SU-DHL-6 (cell line): Measurements from ENCODE around the gene WWOX.

Experiments used
- H2AFZ ChIP-seq: fragments of 200-600 bp; sonication (generic); 2 replicates; pipeline ENCODE4 v1.6.1; 2014; ENCODE audit warnings: low read depth, mild to moderate bottlenecking, moderate library complexity, mixed read lengths, antibody characterized with exemption, low read length; ENCODE audit not compliant: severe bottlenecking
- H3F3A ChIP-seq: fragments of 200-600 bp; shearing (Covaris generic); 2 replicates; pipeline ENCODE4 v1.6.0; 2016; ENCODE audit warnings: antibody characterized with exemption, mild to moderate bottlenecking; ENCODE audit not compliant: insufficient read depth
- H3K27ac ChIP-seq: fragments of 200-600 bp; sonication (generic); 2 replicates; pipeline ENCODE4 v1.5.1; 2016; ENCODE audit warnings: low read depth, mild to moderate bottlenecking, low read length, moderate library complexity, mixed read lengths
- H3K27me3 ChIP-seq: fragments of 200-600 bp; sonication (generic), shearing (Covaris generic); 2 replicates; pipeline ENCODE4 v1.6.0; 2014; ENCODE audit warnings: mild to moderate bottlenecking, low read length
- H3K36me3 ChIP-seq: fragments of 200-600 bp; sonication (generic); 2 replicates; pipeline ENCODE4 v1.6.1; 2014; ENCODE audit warnings: mild to moderate bottlenecking, low read length, mixed read lengths
- H3K4me2 ChIP-seq: fragments of 300-600, 200-600 bp; shearing (Covaris generic), sonication (generic); 2 replicates; pipeline ENCODE4 v1.6.0; 2014; ENCODE audit warnings: low read length, low read depth, mild to moderate bottlenecking; ENCODE audit not compliant: poor library complexity, severe bottlenecking
- H3K4me3 ChIP-seq: fragments of 200-600 bp; sonication (generic); 2 replicates; pipeline ENCODE4 v1.5.1; 2014; ENCODE audit warnings: antibody characterized with exemption, low read length, mild to moderate bottlenecking, mixed read lengths; ENCODE audit not compliant: insufficient read depth, poor library complexity, severe bottlenecking
- H3K79me2 ChIP-seq: fragments of 200-600 bp; sonication (generic); 2 replicates; pipeline ENCODE4 v1.6.1; 2014; ENCODE audit warnings: mild to moderate bottlenecking, low read length, moderate library complexity; ENCODE audit not compliant: insufficient read depth
- H3K9ac ChIP-seq: fragments of 200-600 bp; sonication (generic); 2 replicates; pipeline ENCODE4 v1.7.0; 2014; ENCODE audit warnings: mild to moderate bottlenecking, low read length
- H3K9me2 ChIP-seq: fragments of 200-600 bp; sonication (generic); replicated peaks from 2 replicates; pipeline ENCODE4 v1.6.1; 2014; ENCODE audit warnings: low read length; ENCODE audit not compliant: insufficient read depth
- H3K9me3 ChIP-seq: fragments of 200-600 bp; sonication (generic); 2 replicates; pipeline ENCODE4 v1.6.1; 2014; ENCODE audit warnings: low read length, mixed read lengths; ENCODE audit not compliant: insufficient read depth
- H4K20me1 ChIP-seq: fragments of 200-600 bp; sonication (generic); 2 replicates; pipeline ENCODE4 v1.6.1; 2014; ENCODE audit warnings: low read depth, mild to moderate bottlenecking, antibody characterized with exemption, low read length, moderate library complexity, mixed read lengths
- EZH2phosphoT487 ChIP-seq: fragments of 200-600 bp; sonication (generic), shearing (Covaris generic); conservative IDR thresholded peaks from 2 replicates; pipeline ENCODE4 v1.6.1; 2018; ENCODE audit warnings: mild to moderate bottlenecking, antibody characterized with exemption, low read length, moderate library complexity, mixed read lengths
- TF ChIP-seq, protein P1 (sequence below): fragments of 200-600 bp; sonication (generic); IDR thresholded peaks from one replicate; pipeline ENCODE4 v1.5.1; 2017; ENCODE audit warnings: antibody characterized with exemption, mild to moderate bottlenecking, low read length, moderate library complexity; ENCODE audit not compliant: insufficient read depth, poor library complexity, severe bottlenecking

The WWOX gene

DNA sequence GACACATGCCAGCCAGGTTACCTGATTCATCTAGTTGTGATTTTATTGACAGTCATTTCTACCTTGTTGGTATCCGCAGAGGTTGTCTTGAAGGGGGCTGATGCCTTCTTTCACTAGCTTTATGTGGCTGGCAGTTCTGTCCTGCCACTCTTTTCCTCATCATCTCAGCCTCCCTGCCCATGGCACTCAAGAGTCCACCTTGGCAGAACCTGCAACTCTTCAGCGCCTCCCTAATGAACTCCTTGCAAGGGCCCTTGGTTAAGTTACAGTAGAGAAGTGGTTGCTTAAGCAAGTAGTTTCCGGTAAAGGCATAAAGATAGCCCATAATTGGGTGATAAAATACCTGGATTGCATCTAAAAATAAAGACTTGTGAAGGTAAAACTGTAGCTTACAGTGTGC is 489.9 kb downstream of the WWOX start:
- H3F3A ChIP-seq = no peaks in the 10 kb centered on the region
- no peaks in the 10 kb centered on the region for H3K79me2 ChIP-seq
- no peaks in the 10 kb centered on the region for H3K9me3 ChIP-seq
- H3K9me2 ChIP-seq = no peaks in the 10 kb centered on the region
- H3K27me3 ChIP-seq = no peaks in the 10 kb centered on the region
- H3K27ac ChIP-seq = no peak overlapping the region
- H3K4me2 ChIP-seq = no peak overlapping the region
- H2AFZ ChIP-seq = no peak overlapping the region
- no peaks in the 10 kb centered on the region for H3K36me3 ChIP-seq
- no peaks in the 10 kb centered on the region for H4K20me1 ChIP-seq
- TF ChIP-seq, protein P1, sequence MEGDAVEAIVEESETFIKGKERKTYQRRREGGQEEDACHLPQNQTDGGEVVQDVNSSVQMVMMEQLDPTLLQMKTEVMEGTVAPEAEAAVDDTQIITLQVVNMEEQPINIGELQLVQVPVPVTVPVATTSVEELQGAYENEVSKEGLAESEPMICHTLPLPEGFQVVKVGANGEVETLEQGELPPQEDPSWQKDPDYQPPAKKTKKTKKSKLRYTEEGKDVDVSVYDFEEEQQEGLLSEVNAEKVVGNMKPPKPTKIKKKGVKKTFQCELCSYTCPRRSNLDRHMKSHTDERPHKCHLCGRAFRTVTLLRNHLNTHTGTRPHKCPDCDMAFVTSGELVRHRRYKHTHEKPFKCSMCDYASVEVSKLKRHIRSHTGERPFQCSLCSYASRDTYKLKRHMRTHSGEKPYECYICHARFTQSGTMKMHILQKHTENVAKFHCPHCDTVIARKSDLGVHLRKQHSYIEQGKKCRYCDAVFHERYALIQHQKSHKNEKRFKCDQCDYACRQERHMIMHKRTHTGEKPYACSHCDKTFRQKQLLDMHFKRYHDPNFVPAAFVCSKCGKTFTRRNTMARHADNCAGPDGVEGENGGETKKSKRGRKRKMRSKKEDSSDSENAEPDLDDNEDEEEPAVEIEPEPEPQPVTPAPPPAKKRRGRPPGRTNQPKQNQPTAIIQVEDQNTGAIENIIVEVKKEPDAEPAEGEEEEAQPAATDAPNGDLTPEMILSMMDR = no peak
- no peak for TF ChIP-seq EZH2phosphoT487
- no peak overlapping the region for H3K4me3 ChIP-seq
- H3K9ac ChIP-seq = no peak overlapping the region

DNA sequence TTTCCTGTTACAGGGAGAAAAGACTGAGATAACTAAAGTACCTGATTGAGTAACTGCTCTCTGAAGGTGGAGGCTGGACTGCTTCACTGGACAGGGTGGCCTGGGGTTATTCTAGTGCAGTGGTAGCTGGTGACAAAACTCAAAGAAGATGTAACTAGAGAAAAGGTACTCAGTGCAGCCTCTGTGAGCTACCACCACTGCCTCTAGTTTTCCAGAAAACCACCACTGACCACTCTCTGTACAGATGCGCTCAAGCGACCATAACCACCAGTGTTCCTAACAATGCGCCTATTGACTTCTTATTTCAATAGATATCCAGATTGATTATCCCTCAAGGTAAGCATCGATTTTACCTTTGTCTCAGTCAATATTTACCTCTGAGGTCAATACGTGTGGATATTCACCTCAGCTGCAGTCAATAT is 492.2 kb downstream of the WWOX start:
- H3K9me2 ChIP-seq = no peaks in the 10 kb centered on the region

DNA sequence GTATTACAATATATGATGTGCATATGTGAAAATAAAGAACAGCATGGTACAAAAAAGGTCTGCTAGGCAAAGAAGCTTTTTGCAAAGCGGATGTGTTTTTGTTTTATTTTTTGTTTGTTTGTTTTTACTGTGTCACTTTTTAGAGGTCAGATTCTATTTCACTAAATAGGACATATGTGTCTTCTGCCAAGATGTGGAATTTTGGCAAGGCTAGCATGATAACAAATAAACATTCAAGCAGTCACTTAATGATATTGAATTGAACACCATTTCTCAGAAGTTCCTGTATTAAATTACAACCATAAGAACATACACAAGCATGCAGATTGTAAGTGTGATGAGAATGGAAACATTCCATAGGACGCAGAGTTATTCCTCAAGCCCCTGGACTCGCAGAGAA is 492.7 kb downstream of the WWOX start:
- Histone ChIP-seq H3K9me3 (no peaks in the 10 kb centered on the region), H3K79me2 (no peaks in the 10 kb centered on the region), H3K27ac (no peak overlapping the region), H3K4me2 (no peak overlapping the region), H3K9ac (no peak overlapping the region), H3K4me3 (no peak overlapping the region), H3K27me3 (no peaks in the 10 kb centered on the region), H3K9me2 (no peaks in the 10 kb centered on the region), H3F3A (no peaks in the 10 kb centered on the region), H2AFZ (no peak overlapping the region), H3K36me3 (no peaks in the 10 kb centered on the region), H4K20me1 (no peaks in the 10 kb centered on the region)
- TF ChIP-seq, protein P1 = no peak
- no peak for TF ChIP-seq EZH2phosphoT487

More for the DNA sequence above, 492.2 kb downstream of the WWOX start:
- Histone ChIP-seq H3F3A (no peaks in the 10 kb centered on the region), H3K4me2 (no peak overlapping the region), H2AFZ (no peak overlapping the region), H3K27ac (no peak overlapping the region), H4K20me1 (no peaks in the 10 kb centered on the region), H3K9ac (no peak overlapping the region), H3K4me3 (no peak overlapping the region), H3K79me2 (no peaks in the 10 kb centered on the region), H3K9me3 (no peaks in the 10 kb centered on the region), H3K27me3 (no peaks in the 10 kb centered on the region), H3K36me3 (no peaks in the 10 kb centered on the region)
- no peak for TF ChIP-seq EZH2phosphoT487
- TF ChIP-seq, protein P1 = no peak
